Smooth muscle cell (in vitro differentiated cells): ENCODE data around the gene ERO1A. TPM values are rescaled to one million over a fixed set of nuclear protein-coding genes. Genes with fewer than 3 reads are reported as not detected.

ENCODE experiments used
- DNase-seq: peaks from one replicate; lab custom pipeline; 2025; ENCODE audit not compliant: unreplicated experiment; lab: John Stamatoyannopoulos, UW
- H2AFZ ChIP-seq: fragments of 200-600 bp; sonication (generic); 2 replicates; pipeline ENCODE4 v1.6.0; 2016; ENCODE audit warnings: antibody characterized with exemption, low read depth, mild to moderate bottlenecking
- H3F3A ChIP-seq: fragments of 200-600 bp; sonication (generic); 2 replicates; pipeline ENCODE4 v1.6.0; 2017; ENCODE audit warnings: antibody characterized with exemption, low read depth
- H3K27ac ChIP-seq: fragments of 200-600 bp; sonication (generic); 2 replicates; pipeline ENCODE4 v1.5.1; 2016; ENCODE audit warnings: low read depth, mild to moderate bottlenecking
- H3K27me3 ChIP-seq: fragments of 200-600 bp; sonication (generic); 2 replicates; pipeline ENCODE4 v1.6.1; 2016; ENCODE audit warnings: low read depth, mild to moderate bottlenecking
- H3K36me3 ChIP-seq: fragments of 200-600 bp; sonication (generic); 2 replicates; pipeline ENCODE4 v1.5.1; 2016; ENCODE audit warnings: low read depth
- H3K4me1 ChIP-seq: fragments of 200-600 bp; sonication (generic); 2 replicates; pipeline ENCODE4 v1.5.1; 2016; ENCODE audit warnings: low read depth
- H3K4me2 ChIP-seq: fragments of 200-600 bp; sonication (generic); 2 replicates; pipeline ENCODE4 v1.6.0; 2016; ENCODE audit warnings: mild to moderate bottlenecking
- H3K4me3 ChIP-seq: fragments of 200-600 bp; sonication (generic); 2 replicates; pipeline ENCODE4 v1.5.1; 2016; ENCODE audit warnings: mild to moderate bottlenecking
- H3K79me2 ChIP-seq: fragments of 200-600 bp; sonication (generic); 2 replicates; pipeline ENCODE4 v1.6.0; 2016; ENCODE audit warnings: low read depth, mild to moderate bottlenecking
- H3K9ac ChIP-seq: fragments of 200-600 bp; sonication (generic); 2 replicates; pipeline ENCODE4 v1.6.0; 2016; ENCODE audit warnings: low read depth
- H3K9me3 ChIP-seq: fragments of 200-600 bp; sonication (generic); replicated peaks from 2 replicates; pipeline ENCODE4 v1.5.1; 2016; ENCODE audit warnings: low read depth
- H4K20me1 ChIP-seq: fragments of 200-600 bp; sonication (generic); 2 replicates; pipeline ENCODE4 v1.6.0; 2016; ENCODE audit warnings: low read depth
- WGBS: methylation state at CpG from one replicate; pipeline ENCODE4 v1.1.7; 2016; ENCODE audit warnings: low lambda C conversion rate; 5-methylcytosine and 5-hydroxymethylcytosine counted together
- polyA plus RNA-seq: library from polyadenylated mRNA; unstranded; fragments of >200 nt; fragmentation: Nextera tagmentation; extraction: Ambion mirVana; gene quantifications from 2 replicates; pipeline ENCODE4 v1.2.1, GENCODE V29; 2016
- total RNA-seq: library from RNA; depleted of rRNA; stranded (reverse); fragments of >200 nt; gene quantifications from 2 replicates; pipeline ENCODE4 v1.2.3, GENCODE V29; 2014
- TF ChIP-seq, protein P1 (sequence below): fragments of 200-600 bp; sonication (generic); IDR thresholded peaks from 2 replicates; pipeline ENCODE4 v1.5.1; 2017; ENCODE audit warnings: borderline replicate concordance, mild to moderate bottlenecking, antibody characterized with exemption; ENCODE audit not compliant: insufficient read depth, poor library complexity, severe bottlenecking

ERO1A gene
- total and polyA plus RNA-seq, 2 experiments from 2014 or later: 68.1 to 105 TPM

DNA sequence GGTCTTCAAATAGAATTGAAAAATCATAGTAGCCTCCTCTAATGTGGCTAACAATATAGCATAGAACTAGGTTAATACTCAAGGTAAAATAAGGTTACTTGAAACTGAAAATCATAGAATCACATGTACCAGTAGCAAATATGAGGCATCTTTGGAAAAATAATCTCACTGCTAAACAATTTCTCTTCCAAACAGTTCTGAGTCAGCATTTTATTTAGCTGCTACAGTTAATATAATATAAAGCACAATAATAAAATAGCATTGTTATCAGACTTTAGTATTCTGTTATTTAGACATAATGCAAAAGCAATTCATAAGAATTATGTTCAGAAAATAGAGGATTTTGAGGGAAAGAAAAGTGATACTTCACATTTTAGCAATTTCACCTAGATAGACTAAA is 35.0 kb downstream of the ERO1A start:
- H3K36me3 ChIP-seq: peaks cover 3% of the 10 kb centered on the region
- H3K27me3 ChIP-seq: no peaks in the 10 kb centered on the region
- H2AFZ ChIP-seq: no peak overlapping the region
- no peak overlapping the region for H3K27ac ChIP-seq
- TF ChIP-seq, protein P1, sequence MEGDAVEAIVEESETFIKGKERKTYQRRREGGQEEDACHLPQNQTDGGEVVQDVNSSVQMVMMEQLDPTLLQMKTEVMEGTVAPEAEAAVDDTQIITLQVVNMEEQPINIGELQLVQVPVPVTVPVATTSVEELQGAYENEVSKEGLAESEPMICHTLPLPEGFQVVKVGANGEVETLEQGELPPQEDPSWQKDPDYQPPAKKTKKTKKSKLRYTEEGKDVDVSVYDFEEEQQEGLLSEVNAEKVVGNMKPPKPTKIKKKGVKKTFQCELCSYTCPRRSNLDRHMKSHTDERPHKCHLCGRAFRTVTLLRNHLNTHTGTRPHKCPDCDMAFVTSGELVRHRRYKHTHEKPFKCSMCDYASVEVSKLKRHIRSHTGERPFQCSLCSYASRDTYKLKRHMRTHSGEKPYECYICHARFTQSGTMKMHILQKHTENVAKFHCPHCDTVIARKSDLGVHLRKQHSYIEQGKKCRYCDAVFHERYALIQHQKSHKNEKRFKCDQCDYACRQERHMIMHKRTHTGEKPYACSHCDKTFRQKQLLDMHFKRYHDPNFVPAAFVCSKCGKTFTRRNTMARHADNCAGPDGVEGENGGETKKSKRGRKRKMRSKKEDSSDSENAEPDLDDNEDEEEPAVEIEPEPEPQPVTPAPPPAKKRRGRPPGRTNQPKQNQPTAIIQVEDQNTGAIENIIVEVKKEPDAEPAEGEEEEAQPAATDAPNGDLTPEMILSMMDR: no peak
- H3F3A ChIP-seq: no peaks in the 10 kb centered on the region
- no peaks in the 10 kb centered on the region for H4K20me1 ChIP-seq
- no peak overlapping the region for H3K9ac ChIP-seq
- no peak overlapping the region for H3K4me2 ChIP-seq
- H3K4me1 ChIP-seq: no peaks in the 10 kb centered on the region
- H3K9me3 ChIP-seq: no peaks in the 10 kb centered on the region
- no peaks in the 10 kb centered on the region for H3K79me2 ChIP-seq
- H3K4me3 ChIP-seq: no peak overlapping the region
- DNase-seq: no peak

GRCh38 chr14:52656905-52657304 is 38.5 kb downstream of the ERO1A start:
- no peak overlapping the region for H3K27ac ChIP-seq
- no peaks in the 10 kb centered on the region for H3K27me3 ChIP-seq
- no peak overlapping the region for H2AFZ ChIP-seq
- H3K9ac ChIP-seq: no peak overlapping the region
- TF ChIP-seq, protein P1: no peak
- no peaks in the 10 kb centered on the region for H3K79me2 ChIP-seq
- H3K36me3 ChIP-seq: peaks cover 11% of the 10 kb centered on the region
- no peak overlapping the region for H3K4me3 ChIP-seq
- H3K9me3 ChIP-seq: no peaks in the 10 kb centered on the region
- no peaks in the 10 kb centered on the region for H3K4me1 ChIP-seq
- no peak overlapping the region for H3K4me2 ChIP-seq
- no peak for DNase-seq
- H3F3A ChIP-seq: no peaks in the 10 kb centered on the region
- H4K20me1 ChIP-seq: no peaks in the 10 kb centered on the region

- Histone ChIP-seq H4K20me1 (no peaks in the 10 kb centered on the region), H2AFZ (no peak overlapping the region), H3K79me2 (no peaks in the 10 kb centered on the region), H3K36me3 (peaks cover 41% of the 10 kb centered on the region), H3K4me3 (no peak overlapping the region), H3K9ac (no peak overlapping the region), H3K4me2 (no peak overlapping the region), H3K27me3 (no peaks in the 10 kb centered on the region), H3K27ac (no peak overlapping the region), H3F3A (no peaks in the 10 kb centered on the region), H3K4me1 (no peaks in the 10 kb centered on the region), H3K9me3 (no peaks in the 10 kb centered on the region)
- 91% methylated on average over 6 of the region's 6 CpGs for WGBS
- TF ChIP-seq, protein P1: no peak
- no peak for DNase-seq
Measured at GRCh38 chr14:52650774-52651173, 44.6 kb downstream of the ERO1A start.

- H3K4me2 ChIP-seq: no peak overlapping the region
- no peak overlapping the region for H3K4me3 ChIP-seq
- no peaks in the 10 kb centered on the region for H4K20me1 ChIP-seq
- no peak for DNase-seq
- no peaks in the 10 kb centered on the region for H3K4me1 ChIP-seq
- H3K9ac ChIP-seq: no peak overlapping the region
- H3K9me3 ChIP-seq: no peaks in the 10 kb centered on the region
- TF ChIP-seq, protein P1: no peak
- H3K79me2 ChIP-seq: no peaks in the 10 kb centered on the region
- no peaks in the 10 kb centered on the region for H3F3A ChIP-seq
- whole genome bisulfite sequencing: 92% methylated on average over 1 of the region's 1 CpG
- H3K36me3 ChIP-seq: peaks cover 41% of the 10 kb centered on the region
- no peaks in the 10 kb centered on the region for H3K27me3 ChIP-seq
- H3K27ac ChIP-seq: no peak overlapping the region
- no peak overlapping the region for H2AFZ ChIP-seq
Measured at GRCh38 chr14:52649511-52649910, 45.8 kb downstream of the ERO1A start.
